ENCODE data around the gene MEGF11.

MEGF11 gene

GRCh38 chr15:65970937-65971740, 282.4 kb downstream of the MEGF11 start:
- DNase-seq (ENCODE audit: low read depth): no peak

GRCh38 chr15:65969865-65970816, 283.4 kb downstream of the MEGF11 start:
- no peak for DNase-seq (ENCODE audit: low read depth)

- DNase-seq (ENCODE audit: low read depth): no peak
Observed at GRCh38 chr15:65968511-65968910, 285.0 kb downstream of the MEGF11 start.

GRCh38 chr15:65964792-65965433, 288.6 kb downstream of the MEGF11 start:
- no peak for DNase-seq (ENCODE audit: low read depth)

GRCh38 chr15:65963911-65964482, 289.6 kb downstream of the MEGF11 start:
- DNase-seq (ENCODE audit: low read depth): no peak

- DNase-seq (ENCODE audit: low read depth): no peak
Observed at GRCh38 chr15:65963358-65963757, 290.2 kb downstream of the MEGF11 start.

- DNase-seq (ENCODE audit: low read depth): no peak
Observed at GRCh38 chr15:65962187-65962586, 291.4 kb downstream of the MEGF11 start.

GRCh38 chr15:65960586-65960985, 293.0 kb downstream of the MEGF11 start:
- DNase-seq (ENCODE audit: low read depth): no peak

GRCh38 chr15:65958835-65959234, 294.7 kb downstream of the MEGF11 start:
- no peak for DNase-seq (ENCODE audit: low read depth)

GRCh38 chr15:65957451-65957850, 296.1 kb downstream of the MEGF11 start:
- no peak for DNase-seq (ENCODE audit: low read depth)

GRCh38 chr15:65956899-65957298, 296.7 kb downstream of the MEGF11 start:
- DNase-seq (ENCODE audit: low read depth): no peak

- DNase-seq (ENCODE audit: low read depth): no peak
Observed at GRCh38 chr15:65956307-65956706, 297.2 kb downstream of the MEGF11 start.

GRCh38 chr15:65954289-65954741, 299.2 kb downstream of the MEGF11 start:
- DNase-seq (ENCODE audit: low read depth): no peak

- no peak for DNase-seq (ENCODE audit: low read depth)
Observed at GRCh38 chr15:65953622-65954021, 299.9 kb downstream of the MEGF11 start.

- DNase-seq (ENCODE audit: low read depth): peak; percentile 20
Observed at GRCh38 chr15:65952391-65953053, 301.0 kb downstream of the MEGF11 start.

GRCh38 chr15:65951007-65951406, 302.5 kb downstream of the MEGF11 start:
- no peak for DNase-seq (ENCODE audit: low read depth)

- DNase-seq (ENCODE audit: low read depth): no peak
Observed at GRCh38 chr15:65949491-65949890, 304.1 kb downstream of the MEGF11 start.

GRCh38 chr15:65949011-65949410, 304.5 kb downstream of the MEGF11 start:
- no peak for DNase-seq (ENCODE audit: low read depth)

- no peak for DNase-seq (ENCODE audit: low read depth)
Observed at GRCh38 chr15:65948383-65948782, 305.2 kb downstream of the MEGF11 start.

GRCh38 chr15:65947041-65947440, 306.5 kb downstream of the MEGF11 start:
- DNase-seq (ENCODE audit: low read depth): no peak

- DNase-seq (ENCODE audit: low read depth): no peak
Observed at GRCh38 chr15:65945616-65946015, 307.9 kb downstream of the MEGF11 start.

Data from GM04504 (cell line).